ENCODE measurements around the gene GALNT2.

GALNT2 gene

DNA sequence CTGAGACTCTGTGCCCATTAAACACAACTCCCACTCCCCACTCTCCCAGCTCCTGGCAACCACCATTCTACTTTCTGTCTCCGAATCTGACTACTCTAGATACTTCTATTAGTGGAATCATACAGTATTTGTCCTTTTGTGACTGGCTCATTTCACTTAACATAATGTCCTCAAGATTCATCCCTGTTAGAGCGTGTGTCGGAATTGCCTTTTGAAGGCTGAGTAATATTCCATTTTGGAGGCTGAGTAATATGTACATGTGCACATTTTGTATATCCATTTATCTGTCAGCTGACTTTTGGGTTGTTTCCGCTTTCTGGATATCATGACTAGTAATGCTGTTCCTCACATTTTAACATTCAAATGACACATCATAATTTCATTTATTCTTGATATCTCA, 30.3 kb downstream of the GALNT2 start:
- no peak for DNase-seq

- no peak for DNase-seq
These were observed 31.7 kb downstream of the GALNT2 start for GRCh38 chr1:230098723-230099122.

DNA sequence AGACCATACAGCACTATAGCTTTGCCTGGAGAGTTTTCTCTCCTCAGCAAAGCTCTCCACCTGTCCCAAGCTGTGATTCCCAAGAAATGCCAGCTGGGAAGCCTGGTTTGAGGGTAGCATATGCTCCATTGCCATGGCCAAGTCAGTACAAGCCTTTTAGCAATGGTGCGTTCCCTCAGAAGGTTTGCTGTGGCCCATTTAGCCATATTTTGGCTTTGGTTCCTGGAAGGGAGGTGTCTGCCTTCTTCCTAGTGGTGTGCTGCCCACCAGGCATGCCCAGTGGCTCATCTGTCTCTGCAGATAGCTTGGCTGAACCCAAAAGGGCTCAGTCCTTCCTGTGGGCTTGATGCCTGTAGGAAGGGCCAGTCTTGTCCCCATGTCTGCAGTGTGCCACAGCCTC, 32.4 kb downstream of the GALNT2 start:
- DNase-seq, result no peak

DNA sequence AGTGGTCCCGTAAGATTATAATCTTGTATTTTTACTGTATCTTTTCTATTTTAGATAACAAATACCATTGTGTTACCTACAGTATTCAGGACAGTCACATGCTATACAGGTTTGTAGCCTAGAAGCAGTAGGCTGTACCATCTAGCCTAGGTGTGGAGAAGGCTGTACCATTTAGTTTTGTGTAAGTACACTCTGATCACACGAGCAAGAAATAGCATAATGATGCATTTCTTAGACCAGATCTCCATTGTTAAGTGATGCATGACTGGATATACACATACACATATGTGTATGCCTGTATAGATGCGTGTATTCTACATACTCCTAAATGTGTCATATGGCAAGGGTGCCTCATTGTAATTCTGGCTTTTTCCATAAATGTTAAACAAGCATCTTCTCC, 33.9 kb downstream of the GALNT2 start:
- DNase-seq, result no peak

DNA sequence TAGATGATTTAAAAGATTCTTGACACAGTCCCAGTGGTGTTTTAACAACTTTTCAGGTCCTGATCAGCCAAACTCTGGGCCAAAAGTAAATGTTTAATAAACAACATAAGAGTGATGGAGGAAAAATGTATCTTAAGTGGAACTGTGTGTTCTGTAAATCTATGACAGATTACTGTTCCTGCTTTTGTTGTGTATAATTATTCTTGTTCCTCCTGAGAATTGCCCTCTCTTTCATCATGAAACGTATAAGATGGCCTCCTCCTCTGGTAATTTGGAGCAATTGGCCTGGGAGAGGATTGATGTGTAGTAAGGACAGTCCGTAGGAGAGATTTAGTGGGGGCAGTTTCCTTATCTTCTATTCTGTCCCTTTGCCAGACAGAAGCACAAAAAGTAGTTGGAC, 34.5 kb downstream of the GALNT2 start:
- DNase-seq, result no peak

GRCh38 chr1:230102046-230102445, 35.0 kb downstream of the GALNT2 start:
- no peak for DNase-seq

DNA sequence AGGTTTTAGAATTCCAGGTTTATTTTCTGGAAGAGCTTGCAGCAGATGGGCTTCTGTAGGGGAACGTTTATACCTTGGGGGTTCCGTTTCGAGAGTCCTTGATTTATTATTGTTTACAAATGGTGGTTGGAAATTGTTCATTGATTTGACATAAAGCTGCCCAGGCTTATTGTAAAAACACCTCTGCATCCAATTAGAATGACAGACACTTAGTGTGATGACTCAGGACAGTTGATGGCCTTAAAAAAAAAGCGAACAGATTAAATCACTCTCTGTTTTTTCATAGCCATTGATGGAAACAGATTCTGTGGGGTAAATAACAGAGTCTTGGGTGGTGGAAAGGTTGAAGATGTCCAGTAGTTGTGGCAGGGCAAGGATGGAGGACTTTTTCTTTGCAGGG, 35.4 kb downstream of the GALNT2 start:
- no peak for DNase-seq

GRCh38 chr1:230103306-230104173, 36.5 kb downstream of the GALNT2 start:
- no peak for DNase-seq

GRCh38 chr1:230104395-230105244, 37.6 kb downstream of the GALNT2 start:
- peak; percentile 26 for DNase-seq

GRCh38 chr1:230105245-230105753, 38.3 kb downstream of the GALNT2 start:
- DNase-seq, result no peak

DNA sequence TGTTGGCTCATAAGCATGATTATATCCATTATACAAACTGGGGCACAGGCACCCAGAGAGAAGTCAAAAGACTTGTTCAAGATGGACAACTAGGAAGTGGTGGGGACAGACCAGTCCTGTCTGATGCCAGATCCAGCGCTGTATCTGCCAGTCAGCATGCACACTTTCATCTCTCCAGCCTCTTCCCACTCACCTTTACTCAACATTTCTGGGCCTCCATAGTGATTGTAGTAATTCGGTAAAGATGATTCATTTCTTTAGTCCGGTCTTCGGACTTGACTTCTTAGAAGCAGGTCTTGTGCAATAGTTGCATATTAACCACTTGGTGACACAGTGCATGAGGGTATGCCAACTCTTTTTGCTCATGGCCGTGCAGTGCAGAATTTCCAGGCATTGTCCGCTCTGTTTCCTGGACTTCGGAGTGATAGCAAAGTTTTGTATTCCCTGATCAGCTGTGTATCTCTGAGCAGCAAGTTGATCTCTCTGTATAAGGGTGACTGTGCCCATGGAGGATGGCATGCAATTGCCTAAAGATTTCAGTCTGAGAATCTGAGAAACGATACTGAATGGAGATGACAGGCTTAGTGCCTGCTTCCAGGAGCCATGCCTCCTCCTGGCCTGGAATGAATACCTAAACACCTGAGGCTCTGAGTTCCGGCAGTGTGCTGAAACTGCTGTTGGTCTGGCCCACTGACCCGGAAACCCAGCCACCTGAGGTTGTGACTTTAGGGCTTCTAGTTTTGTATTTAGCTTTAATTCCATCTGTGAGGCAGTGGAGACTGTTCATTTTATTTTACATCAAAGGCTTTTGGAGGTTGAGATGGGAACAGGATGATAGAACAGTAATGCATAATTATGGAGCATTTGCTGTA, 39.0 kb downstream of the GALNT2 start:
- DNase-seq, result no peak

GRCh38 chr1:230107941-230108340, 40.9 kb downstream of the GALNT2 start:
- no peak for DNase-seq

- no peak for DNase-seq
These were observed 41.5 kb downstream of the GALNT2 start for GRCh38 chr1:230108580-230108979.

GRCh38 chr1:230109066-230109465, 42.0 kb downstream of the GALNT2 start:
- DNase-seq, result no peak

DNA sequence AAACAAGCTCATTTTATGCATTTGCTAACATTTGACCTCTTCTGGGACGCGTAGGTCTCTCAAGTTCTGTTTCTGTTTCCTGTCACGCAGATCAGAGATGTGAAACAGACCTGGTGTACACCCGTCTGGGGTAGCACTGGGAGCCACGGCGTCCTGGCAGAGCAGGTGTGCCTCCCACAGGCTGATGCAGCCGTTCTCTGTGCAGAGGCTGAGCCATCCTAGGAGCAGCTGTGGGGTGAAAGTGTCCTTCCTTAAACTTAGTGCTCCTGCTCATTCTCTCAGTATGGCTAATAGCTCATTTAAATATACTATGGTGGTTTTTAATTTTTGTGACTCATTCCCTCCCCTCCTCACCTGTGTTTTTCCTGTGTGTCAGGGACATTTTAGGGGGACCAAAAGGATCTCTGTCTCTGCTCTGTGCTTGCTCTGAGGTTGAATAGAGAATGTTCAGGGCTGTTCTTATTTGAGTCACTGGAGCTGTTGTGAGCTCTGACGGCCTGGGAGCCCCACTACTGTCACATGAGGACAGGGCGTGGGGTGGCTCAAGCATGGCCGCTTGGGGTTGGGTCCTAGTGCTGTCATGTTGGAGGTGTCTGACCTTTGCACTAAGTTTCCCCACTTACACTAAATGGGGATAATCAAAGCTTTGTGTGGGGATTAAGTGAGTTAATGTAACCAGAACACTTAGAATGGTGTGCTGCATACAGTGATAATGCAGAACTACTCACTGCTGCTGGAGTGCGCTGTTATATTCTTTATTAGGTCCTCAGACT, 43.0 kb downstream of the GALNT2 start:
- no peak for DNase-seq

- DNase-seq, result no peak
These were observed 43.9 kb downstream of the GALNT2 start for GRCh38 chr1:230110971-230111370.

GRCh38 chr1:230112131-230112701, 45.2 kb downstream of the GALNT2 start:
- DNase-seq, result no peak

DNA sequence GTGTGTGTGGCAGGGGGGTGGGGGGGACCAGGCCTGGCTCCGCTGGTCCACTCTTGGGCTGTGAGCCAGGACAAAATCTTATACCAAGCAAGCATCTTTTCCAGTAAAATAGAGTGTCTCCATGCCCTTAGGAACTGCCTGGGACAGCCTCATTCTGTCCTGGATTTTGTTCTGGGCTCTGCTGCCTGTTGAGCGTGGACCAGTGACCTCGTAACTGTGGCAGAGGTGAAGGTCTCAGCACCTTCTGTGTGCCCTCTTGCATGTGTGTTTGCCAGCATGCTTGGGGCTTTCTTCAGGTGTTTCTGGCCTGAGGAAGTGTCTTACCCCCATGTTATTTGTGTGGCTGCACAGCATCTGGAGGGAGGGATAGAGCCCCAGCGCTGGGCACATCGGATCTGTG, 45.7 kb downstream of the GALNT2 start:
- DNase-seq, result no peak

DNA sequence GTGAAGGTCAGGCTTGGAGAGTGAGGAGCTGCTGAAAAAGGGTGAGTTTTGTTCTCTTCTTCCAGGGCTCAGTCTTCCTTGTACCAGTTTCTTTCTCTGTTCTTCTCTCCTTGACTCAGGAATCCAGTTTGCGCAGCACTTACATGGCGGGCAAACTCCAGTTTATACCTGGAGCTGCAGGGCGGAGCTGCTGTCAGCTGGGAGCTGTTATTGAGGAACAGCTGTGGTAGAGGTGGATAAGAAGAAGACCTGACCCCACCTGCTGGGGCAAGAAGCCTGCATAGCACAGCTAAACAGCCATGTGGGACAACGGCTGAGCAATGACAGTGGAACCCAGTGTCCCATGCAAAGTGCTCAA, 46.2 kb downstream of the GALNT2 start:
- no peak for DNase-seq

GRCh38 chr1:230113593-230114236, 46.7 kb downstream of the GALNT2 start:
- no peak for DNase-seq

DNA sequence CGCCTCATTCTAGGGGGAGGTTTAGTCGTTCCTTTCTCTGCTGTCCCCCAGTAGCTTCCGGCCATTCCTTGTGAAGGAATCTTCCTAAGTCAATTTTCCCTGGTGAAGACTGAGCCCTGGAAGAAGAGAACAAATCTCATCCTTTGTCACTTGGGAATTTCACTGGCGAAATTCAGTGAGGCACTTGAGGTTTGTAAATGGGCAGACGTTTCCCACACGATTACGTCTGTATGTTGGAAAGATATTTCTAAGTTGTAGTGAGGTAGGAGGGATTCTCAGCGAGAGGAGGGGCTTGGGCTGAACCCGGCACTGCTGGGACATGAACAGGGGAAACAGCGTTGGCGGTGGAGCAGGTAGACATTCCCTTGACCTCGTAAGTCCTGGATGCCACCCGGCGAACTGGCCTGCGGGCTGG, 47.2 kb downstream of the GALNT2 start:
- DNase-seq, result no peak
